ENCODE measurements around the gene ADGRG6.

- TF ChIP-seq CTCF (conservative IDR thresholded peaks at IDR 0.05; ENCODE audit: low read depth, low read length) (no peak), EZH2 (IDR thresholded peaks at IDR 0.05; ENCODE audit: borderline replicate concordance, low read depth, low read length, poor library complexity, severe bottlenecking) (no peak)
Observed at GRCh38 chr6:142482249-142482648, 180.4 kb downstream of the ADGRG6 start.

All from A673 (cell line).